Stimulated activated CD8-positive, alpha-beta memory T cell treated with anti-CD3 and anti-CD28 coated beads, Interleukin-15, amount 100 ng/mL, for 4 hours (primary cell): ENCODE measurements around the gene MAPK11.

Experiments used
- DNase-seq, 2 donors: peaks; one replicate each; pipeline ENCODE4 v3.0.0-alpha.2; 2020; ENCODE audit warnings: low read depth in 2 of 2

MAPK11 gene

GRCh38 chr22:50293441-50294318, 23.5 kb upstream of the MAPK11 start:
- DNase-seq = no peak

GRCh38 chr22:50292643-50293440, 22.7 kb upstream of the MAPK11 start:
- DNase-seq = no peak

- no peak for DNase-seq
Observed at GRCh38 chr22:50289942-50290630, 19.9 kb upstream of the MAPK11 start.

GRCh38 chr22:50289151-50289941, 19.2 kb upstream of the MAPK11 start:
- DNase-seq = no peak

GRCh38 chr22:50287731-50288130, 17.6 kb upstream of the MAPK11 start:
- no peak for DNase-seq

GRCh38 chr22:50286701-50287318, 16.6 kb upstream of the MAPK11 start:
- DNase-seq = no peak

GRCh38 chr22:50286275-50286674, 16.1 kb upstream of the MAPK11 start:
- DNase-seq = no peak

GRCh38 chr22:50285568-50286229, 15.5 kb upstream of the MAPK11 start:
- DNase-seq = no peak

GRCh38 chr22:50284479-50284878, 14.3 kb upstream of the MAPK11 start:
- DNase-seq = no peak

GRCh38 chr22:50283821-50284220, 13.6 kb upstream of the MAPK11 start:
- no peak for DNase-seq

- no peak for DNase-seq
Observed at GRCh38 chr22:50282361-50283155, 12.4 kb upstream of the MAPK11 start.

GRCh38 chr22:50281957-50282356, 11.8 kb upstream of the MAPK11 start:
- DNase-seq = no peak

GRCh38 chr22:50281384-50281760, 11.2 kb upstream of the MAPK11 start:
- no peak for DNase-seq

GRCh38 chr22:50280708-50281383, 10.7 kb upstream of the MAPK11 start:
- no peak for DNase-seq

- DNase-seq = no peak
Observed at GRCh38 chr22:50280022-50280707, 10.0 kb upstream of the MAPK11 start.

- no peak for DNase-seq
Observed at GRCh38 chr22:50278956-50279619, 8.9 kb upstream of the MAPK11 start.

GRCh38 chr22:50278461-50278860, 8.3 kb upstream of the MAPK11 start:
- DNase-seq = no peak

GRCh38 chr22:50277761-50278160, 7.6 kb upstream of the MAPK11 start:
- no peak for DNase-seq
